HK-2 (cell line): Measurements from ENCODE around the gene INHBE.
"Not testable (repeated sequence)": the region's sequence is repeated elsewhere in the genome, so short reads cannot be mapped to it uniquely, and the experiment has no call there.

Experiments used
- DNase-seq: peaks from one replicate; pipeline ENCODE4 v3.0.0-alpha.2; 2018; ENCODE audit not compliant: unreplicated experiment

Gene INHBE

DNA sequence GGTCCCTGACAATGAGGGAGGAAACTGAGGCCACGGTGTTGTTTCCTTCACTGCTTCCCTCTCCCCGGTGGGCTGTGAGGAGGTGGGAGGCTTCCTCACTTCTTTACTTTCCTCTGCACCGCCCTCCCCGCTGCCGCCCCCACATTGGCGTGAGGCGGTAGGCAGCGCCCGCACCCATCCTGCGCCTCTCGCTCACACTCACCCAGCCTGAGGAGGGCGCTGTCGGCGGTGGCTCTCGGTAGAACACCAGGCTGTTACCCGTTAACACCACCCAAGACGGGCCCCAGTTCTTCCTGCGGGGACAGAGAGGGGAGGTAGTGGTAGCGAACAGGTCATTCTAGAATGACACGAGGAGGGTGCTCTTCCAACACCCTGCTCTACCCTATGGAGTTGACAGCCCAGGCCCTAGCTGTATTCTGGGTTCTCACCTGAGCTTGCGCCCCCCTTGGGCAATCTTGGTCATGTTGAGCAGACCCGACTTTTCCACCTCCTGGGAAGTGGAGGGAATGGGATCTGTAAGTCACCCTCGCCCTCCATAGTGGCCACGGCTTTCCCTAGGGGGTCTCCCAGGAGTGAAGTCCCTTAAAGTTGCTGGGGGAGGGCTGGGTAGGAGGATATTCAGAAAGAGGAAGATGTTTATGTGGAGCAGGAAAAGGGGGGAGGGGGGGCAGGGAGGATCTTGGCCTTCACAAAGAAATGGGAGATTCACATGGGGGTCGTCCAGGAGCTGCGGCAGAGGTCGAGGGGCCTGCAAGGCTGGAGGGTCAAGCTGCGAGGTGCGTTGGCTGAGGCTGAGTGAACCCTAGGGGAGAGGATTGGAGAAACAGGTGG, 21.3 kb downstream of the INHBE start:
- DNase-seq = no peak

DNA sequence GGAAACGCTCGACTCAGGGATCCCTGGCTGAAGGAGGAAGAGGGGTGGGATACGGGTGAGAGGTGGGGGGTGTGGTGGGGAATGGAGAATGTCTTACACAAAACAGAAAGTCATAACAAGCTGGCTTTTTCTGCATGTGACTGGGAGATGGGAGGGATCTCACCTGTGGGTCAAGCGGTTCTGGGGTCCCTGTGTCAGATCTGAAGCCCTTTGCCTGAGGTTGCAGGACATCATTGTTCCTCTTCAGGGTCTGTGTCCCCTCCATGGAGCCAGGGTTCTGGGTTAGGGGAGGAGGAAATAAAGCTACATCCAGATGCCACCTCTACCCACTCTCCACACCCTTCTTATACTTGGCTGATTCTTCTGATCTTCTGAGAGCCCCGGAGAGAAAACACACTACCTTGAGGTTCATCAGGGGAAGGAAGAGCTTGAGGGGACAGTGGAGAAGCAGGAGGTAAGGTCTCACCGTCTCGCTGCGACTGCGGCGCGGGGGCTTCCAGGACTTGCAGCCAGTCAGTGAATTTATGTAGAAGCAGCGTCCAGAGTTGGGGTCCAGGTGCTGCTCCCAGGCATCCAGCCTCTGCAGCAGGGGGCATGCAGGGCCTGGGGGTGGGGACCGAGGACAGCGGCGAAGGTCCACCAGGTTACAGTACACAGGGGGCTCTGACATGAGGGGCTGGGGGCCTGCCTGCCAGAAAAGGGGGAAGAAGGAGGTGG, 22.0 kb downstream of the INHBE start:
- no peak for DNase-seq

DNA sequence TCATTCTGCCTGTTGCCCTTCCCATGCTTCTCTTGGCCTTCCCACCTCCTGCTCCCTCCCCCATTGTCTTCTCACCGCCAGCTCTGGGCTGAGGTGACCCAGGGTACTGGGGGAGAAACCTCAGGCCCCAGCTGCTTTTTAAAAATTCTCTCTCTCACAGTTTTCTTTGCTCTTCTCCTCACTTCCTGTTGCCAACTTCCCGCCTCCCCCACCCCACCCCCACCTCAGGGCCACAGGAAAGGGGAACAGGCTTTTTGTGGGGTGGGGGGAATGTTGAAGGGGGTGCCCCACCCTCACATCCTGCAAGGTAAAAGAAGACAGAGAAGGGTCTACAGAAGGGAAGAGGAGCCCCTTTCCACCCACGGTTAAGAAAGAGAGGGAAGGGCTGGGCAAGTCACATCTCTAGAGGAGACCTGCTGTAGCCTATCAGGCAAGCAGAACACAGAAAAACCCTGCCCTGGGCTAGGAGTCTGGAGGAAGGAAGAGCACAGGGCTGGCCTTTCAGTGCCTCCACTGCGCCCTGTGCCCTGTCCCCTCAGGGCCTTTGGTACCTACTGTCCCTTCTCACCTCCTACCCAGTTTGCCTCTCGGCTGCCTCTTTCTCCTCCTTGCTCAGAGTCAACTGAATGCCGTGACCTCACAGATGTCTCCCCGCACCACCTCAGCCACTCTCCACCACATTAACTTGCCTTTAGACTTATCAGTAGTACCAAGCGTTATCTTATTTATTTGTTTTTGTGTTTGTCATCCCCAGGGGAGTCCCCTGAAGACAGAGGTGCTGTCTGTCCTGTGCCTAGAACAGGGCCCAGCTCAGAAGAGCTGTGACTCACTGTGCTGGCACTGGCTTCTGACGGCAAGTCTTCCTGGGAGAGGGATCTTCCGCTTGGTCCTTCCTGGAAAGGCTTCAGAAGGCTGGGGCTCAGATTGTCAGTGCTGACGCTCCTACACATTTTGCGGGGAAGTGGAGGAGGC, 22.9 kb downstream of the INHBE start:
- DNase-seq = no peak

DNA sequence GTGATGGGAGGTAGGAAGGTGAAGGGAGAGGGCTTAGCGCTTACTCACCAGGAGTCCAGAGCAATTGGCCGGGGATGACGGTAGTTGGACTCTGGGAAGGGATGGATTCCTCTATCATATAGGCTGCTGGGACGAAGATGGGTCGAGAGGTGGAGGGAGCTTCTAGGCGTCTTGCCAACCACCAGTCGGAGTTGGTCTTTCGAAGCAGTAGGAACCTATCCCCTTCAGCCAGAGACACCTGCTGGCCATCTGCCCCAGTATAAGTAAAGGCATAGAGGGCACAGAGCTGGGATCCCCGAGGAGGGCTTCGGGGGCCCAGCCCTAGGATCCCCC, 23.9 kb downstream of the INHBE start:
- no peak for DNase-seq

DNA sequence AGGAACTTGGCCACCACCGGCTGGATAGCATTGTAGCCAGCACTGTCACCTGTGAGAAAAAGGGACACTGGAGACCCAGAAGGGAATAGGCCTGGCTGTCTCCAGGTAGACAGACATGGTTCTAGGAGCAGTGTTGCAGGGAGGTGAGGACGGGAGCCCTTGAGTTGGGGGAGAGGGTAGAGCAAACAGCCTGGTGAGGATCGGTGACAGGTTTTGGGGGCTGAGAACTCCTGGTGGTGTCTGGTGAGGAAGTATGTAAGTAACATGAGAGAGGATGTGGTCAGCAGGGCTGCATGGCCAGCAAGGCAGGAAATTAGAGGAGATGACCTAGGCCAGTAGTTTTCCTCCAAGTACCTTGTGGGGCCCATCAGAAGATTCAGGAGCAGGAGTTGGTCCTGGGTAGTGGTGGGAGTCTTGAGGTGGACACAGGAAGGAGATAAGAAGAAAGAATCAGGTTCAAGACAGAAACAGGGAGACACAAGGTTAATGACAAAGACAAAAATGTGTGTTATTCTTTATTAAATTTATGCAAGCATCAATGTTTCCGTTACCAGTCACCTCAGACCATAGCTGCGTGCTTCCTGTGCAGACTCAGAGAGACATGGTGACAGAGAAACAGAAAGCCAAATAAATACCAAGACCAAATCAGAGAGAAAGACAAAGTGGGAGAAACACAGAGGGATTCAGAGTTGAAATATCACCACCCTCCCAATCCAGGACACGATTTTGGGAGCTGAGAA, 24.4 kb downstream of the INHBE start, which contains the start of gene ARHGAP9:
Gene ARHGAP9 (minus strand): TSS at position 491 of the 740 bp plus-strand sequence. CDS start 460 bp downstream, at position 31.
- no peak for DNase-seq

DNA sequence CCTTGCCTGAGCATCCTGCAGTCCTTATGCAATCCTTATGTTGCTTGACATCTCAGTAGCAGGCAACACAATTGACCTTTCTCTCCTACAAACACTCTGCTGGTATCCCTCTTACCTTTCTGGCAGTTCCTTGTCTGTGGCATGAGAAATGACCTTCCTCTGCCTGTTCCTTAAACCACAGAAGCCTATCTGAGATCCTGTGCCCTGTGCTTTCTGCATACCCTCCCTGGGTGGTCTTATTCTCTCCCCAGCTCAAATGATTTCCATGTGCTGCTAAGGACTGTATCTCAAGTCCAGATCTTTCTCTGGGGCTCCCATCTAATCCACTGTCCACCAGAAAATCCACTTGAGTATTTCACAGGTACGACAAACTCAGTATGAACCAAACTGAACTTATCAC, 26.6 kb downstream of the INHBE start:
- no peak for DNase-seq

DNA sequence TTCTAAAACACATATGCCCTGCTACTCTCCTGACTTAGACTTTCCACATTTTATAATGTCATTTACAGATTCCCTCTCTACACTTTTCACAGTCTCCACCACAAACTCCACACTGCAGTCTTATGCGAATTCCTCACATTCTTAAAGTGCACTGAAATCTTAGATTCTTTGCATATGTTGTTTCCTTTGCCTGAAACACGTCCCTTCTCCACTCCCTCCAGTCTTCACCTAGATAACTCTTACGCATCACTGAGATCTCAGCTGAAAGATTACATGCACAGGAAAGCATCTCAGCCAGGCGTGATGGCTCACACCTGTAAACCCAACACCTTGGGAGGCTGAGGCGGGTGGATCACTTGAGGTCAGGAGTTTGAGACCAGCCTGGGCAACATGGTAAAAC, 28.4 kb downstream of the INHBE start:
- no peak for DNase-seq

DNA sequence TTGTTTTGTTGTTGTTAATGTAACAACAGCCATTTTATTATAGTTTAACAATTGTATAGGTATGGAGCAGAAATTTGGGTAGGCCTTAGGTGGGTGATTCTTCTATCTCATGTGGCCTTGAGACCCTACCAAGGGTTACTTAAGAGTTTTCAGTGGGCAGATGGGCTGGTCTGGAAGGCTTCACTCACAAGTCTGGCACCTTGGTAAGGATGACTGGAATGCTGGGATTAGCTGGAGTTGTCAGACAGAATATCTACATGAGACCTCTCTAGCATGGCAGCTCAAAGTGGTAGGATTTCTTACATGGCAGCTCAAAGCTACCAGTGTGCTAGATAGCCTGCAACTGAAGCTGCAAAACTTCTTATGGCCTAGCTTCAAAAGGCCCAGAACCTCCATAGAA, 30.6 kb downstream of the INHBE start:
- no peak for DNase-seq

DNA sequence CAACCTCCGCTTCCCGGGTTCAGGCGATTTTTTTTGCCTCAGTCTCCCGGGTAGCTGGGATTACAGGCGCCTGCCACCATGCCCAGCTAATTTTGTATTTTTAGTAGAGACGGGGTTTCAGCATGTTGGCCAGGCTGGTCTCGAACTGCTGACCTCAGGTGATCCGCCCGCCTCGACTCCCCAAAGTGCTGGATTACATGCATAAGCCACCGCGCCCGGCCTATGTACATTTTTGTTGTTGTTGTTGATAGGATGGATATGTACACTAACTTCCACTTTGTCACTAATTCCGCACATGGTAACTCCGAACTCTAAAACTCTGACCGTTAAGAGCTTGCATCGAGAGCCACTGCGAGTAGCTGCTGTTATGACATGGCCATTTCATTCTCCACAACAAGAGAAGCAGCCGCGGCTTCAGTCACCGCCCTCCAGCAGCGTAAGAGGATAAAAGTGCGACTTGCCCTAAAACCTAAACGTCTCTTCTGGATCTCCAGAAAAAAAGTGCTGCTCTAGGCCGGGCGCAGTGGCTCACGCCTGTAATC, 32.0 kb downstream of the INHBE start:
- no peak for DNase-seq

DNA sequence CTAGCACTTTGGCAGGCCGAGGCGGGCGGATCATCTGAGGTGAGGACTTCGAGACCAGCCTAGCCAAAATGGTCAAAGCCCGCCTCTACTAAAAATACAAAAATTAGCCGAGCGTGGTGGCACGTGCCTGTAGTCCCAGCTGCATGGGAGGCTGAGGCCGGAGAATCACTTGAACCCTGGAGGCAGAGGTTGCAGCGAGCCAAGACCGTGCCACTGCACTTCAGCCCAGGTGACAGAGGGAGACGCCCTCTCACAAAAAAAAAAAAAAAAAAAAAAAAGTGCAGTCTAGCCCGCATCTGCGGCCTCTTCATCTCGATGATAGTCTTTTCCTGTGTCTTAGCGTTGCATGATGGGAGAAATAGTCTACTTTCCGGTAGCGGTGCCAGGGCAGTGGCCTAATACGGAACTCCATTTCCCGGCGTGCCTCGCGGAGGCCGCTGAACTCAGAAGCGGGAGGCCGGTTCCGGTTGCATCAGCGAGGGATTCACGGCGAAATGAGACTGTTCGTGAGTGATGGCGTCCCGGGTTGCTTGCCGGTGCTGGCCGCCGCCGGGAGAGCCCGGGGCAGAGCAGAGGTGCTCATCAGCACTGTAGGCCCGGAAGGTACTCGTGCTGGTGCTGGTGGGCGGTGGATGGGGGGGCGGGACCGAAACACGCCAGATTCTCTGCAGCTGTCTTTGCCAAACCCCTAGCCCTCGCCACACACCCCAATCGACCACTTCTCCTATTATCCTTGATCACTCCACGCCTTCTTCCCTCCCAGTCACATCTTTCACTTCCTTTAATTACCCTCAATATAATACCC, 32.7 kb downstream of the INHBE start, which contains the start of gene MARS1:
Gene MARS1 (plus strand): TSS at position 472 of the 805 bp plus-strand sequence. CDS start 23 bp downstream, at position 495.
- peak; percentile 91 for DNase-seq

DNA sequence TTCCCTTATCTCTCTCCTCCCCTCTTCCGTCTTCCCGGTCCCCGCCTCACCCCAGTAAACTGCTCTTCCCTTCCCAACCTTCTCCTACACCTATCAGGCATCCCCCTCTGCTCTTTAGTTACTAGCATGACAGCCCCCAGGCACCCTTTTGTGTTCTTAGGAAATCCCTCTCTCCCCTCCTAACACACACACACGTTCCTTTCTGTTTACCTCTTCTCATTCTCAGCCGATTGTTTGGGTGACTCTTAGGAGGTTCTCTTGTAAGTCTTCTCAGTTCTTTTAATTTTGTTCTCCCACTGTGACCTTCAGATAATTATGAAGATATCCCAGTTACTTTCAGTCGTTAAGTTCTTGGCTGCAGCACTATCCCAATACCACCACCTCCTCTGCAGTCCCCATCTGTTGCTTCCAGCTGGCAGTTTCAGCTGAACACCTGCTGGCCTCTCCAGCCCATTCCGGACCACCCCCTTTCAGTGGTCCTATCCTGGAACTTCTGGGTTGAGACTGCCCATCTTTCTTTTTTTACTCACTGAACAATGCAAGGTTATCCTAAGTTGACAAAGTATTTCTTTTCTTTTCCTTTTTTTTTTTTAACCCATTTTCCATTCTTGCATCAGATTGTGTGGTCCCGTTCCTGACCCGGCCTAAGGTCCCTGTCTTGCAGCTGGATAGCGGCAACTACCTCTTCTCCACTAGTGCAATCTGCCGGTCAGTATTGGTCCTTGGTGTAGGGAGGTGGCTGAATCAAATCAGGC, 33.5 kb downstream of the INHBE start:
- DNase-seq = no peak

DNA sequence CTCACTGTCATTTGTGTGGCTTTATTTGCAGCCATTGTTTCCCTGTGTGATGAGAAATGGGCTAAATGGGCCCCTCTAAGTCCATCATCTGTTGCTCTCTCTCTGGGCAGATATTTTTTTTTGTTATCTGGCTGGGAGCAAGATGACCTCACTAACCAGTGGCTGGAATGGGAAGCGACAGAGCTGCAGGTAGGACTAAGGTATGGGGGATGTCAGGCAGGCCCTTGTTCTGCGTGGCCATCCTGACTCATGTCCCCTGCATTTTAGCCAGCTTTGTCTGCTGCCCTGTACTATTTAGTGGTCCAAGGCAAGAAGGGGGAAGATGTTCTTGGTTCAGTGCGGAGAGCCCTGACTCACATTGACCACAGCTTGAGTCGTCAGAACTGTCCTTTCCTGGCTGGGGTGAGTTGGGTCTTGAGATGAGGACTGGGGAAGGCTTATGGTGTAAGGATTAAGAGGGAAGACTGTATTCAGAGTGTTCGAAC, 34.1 kb downstream of the INHBE start:
- DNase-seq = no peak

DNA sequence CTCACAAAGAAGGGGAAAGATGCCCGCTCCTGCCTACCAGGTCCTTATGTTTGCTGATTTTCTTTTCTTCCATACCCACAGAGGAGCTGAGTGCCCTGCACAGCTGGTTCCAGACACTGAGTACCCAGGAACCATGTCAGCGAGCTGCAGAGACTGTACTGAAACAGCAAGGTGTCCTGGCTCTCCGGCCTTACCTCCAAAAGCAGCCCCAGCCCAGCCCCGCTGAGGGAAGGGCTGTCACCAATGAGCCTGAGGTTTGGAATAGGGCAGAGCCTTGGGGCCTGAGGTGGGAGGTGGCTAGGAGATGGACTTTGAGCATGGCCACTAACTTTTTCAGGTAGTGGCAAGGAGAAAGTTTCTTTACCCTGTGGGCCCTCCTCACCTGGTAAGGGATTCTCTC, 35.0 kb downstream of the INHBE start:
- no peak for DNase-seq

DNA sequence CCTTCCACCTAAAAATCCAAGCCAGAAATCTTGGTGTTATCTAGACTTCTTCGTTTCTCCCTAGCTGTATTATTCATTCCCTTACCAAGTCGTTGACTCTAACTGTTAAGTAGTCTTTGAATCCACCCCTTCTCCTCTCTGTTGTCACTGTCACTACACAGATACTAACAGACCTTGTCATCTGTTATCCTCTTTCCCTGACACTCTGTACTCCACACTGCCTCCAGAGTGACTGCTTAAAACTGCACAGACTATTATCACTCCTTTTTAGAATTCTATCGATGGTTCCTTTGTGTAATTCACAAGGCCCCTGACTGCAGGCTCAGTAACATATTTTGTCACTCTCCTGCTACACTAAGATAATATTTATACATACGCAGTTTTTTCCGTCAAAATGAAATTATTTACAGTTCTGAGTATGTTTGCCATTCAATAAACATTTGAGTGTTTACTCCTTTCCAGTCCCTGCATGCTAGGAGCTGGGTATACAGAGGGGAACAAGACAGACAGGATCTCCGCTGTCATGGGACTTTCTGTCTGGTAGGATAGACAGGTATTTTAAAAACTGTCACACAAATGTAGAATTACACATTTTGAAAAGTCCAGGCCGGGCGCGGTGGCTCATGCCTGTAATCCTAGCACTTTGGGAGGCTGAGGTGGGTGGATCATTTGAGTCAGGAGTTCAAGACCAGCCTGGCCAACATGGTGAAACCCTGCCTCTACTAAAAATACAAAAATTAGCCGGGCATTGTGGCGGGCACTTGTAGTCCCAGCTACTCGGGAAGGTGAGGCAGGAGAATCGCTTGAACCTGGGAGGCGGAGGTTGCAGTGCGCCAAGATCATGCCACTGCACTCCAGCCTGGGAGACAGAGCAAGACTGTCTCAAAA, 36.5 kb downstream of the INHBE start:
- no peak for DNase-seq

DNA sequence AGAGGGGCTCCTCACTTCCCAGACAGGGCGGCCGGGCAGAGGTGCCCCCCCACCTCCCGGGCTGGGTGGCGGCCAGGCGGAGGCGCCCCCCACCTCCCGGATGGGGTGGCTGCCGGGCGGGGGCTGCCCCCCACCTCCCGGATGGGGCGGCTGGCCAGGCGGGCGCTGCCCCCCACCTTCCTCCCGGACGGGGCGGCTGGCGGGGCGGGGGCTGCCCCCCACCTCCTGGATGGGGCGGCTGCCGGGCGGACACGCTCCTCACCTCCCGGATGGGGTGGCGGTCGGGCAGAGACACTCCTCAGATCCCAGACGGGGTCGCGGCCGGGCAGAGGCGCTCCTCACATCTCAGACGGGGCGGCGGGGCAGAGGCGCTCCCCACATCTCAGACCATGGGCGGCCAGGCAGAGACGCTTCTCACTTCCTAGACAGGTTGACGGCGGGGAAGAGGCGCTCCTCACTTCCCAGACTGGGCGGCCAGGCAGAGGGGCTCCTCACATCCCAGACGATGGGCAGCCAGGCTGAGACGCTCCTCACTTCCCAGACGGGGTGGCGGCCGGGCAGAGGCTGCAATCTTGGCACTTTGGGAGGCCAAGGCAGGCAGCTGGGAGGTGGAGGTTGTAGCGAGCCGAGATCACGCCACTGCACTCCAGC, 40.1 kb downstream of the INHBE start:
- DNase-seq = not testable (repeated sequence)

DNA sequence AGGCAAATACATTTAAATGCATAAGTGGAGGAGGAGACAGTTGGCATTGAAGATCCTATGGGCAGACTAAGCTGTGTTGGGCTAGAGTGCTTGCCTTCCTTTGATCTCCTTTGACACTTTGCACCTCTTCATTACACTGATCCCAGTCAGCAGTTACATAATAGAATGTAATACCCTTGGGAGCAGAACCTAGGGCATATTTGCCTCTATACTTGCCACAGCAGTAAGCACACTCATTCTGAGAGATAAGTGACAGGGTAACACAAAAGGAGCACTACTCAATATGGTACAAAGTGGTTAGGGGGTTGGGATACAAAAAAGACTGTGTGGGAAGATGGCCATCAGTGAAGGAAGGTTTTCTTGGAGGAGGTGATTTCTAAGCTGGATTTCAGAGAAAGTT, 41.7 kb downstream of the INHBE start:
- DNase-seq = no peak

DNA sequence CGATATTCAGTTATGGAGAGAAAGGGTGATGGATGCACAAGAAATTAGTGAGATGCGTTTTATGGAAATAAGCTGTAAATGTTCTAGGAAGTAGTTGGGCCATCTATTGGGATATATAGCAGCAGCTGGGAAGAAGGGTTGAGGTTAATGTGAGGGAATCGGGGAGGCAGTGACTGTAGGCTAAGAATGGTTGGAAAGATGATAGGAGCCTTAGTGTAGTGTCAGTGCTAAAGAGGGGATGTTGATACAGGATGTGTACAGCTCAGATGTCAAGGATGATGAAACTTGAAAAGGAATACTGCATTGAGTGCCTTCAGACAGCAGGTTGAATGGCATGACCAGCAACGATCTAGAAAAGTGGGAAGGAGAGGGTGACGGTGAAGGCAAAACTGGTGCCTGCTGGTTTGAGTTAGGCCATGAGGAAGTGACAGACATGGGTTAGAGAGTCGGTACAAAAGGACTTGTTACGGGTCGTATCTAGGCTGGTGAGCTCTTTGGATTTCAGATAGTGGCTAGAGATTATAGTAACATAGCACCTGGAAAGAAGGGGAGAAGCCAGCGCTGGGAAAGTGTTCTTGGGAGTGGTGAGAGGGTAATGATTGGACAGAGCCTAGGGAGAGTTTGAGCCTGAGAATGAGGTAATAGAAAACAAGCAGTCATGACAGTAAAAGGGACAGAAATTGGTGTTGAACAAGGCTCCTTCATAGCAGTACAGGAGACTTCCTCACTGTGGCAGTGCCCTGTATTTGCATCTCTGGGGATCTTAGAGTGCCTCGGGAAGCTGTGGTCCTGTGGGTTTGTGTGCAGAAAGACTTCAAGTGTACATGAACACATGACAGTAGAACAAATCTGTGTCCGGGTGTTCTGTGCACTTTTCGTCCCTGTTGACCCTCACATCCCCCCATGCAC, 42.4 kb downstream of the INHBE start:
- no peak for DNase-seq
